ENCODE data around the gene MMP10.
"Not testable (repeated sequence)": the region's sequence is repeated elsewhere in the genome, so short reads cannot be mapped to it uniquely, and the experiment has no call there.

Gene MMP10

DNA sequence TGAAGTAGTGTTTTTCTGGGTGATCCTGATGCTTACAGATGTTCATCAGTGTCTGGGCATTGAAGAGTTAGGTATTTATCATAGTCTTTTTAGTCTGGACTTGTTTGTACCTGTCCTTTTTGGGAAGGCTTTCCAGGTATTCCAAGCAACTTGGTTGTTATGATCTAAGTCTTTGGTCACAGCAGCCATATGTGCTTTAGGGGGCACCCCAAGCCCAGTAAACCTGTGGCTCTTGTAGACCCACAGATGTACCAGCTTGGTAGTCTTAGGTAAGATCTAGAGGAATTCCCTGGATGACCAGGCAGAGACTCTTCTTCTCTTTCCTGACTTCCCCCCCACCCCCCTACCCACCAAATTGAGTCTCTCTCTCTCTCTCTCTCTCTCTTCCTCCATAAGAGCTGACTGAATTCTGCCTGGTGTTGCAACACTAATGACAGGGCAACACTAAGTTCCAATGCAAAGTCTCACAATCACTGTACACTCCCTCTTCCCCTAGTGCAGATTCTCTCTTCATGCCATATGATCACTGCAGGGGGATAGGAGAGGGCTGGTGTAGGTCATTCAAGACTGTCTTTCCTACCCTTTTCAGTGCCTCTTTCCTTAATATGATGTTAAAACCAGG lies 31.2 kb downstream of the MMP10 start:
- H3K27ac ChIP-seq: no peak overlapping the region
- TF ChIP-seq, protein P1, sequence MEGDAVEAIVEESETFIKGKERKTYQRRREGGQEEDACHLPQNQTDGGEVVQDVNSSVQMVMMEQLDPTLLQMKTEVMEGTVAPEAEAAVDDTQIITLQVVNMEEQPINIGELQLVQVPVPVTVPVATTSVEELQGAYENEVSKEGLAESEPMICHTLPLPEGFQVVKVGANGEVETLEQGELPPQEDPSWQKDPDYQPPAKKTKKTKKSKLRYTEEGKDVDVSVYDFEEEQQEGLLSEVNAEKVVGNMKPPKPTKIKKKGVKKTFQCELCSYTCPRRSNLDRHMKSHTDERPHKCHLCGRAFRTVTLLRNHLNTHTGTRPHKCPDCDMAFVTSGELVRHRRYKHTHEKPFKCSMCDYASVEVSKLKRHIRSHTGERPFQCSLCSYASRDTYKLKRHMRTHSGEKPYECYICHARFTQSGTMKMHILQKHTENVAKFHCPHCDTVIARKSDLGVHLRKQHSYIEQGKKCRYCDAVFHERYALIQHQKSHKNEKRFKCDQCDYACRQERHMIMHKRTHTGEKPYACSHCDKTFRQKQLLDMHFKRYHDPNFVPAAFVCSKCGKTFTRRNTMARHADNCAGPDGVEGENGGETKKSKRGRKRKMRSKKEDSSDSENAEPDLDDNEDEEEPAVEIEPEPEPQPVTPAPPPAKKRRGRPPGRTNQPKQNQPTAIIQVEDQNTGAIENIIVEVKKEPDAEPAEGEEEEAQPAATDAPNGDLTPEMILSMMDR (IDR thresholded peaks at IDR 0.05): no peak

- H3K27ac ChIP-seq: peak overlapping the region; percentile 61
These were observed 33.5 kb downstream of the MMP10 start for GRCh38 chr11:102746746-102747578.

GRCh38 chr11:102734650-102735049 lies 45.8 kb downstream of the MMP10 start:
- TF ChIP-seq ZFX (IDR thresholded peaks at IDR 0.05; ENCODE audit: borderline replicate concordance): no peak
- TF ChIP-seq, protein P1 (IDR thresholded peaks at IDR 0.05): no peak

DNA sequence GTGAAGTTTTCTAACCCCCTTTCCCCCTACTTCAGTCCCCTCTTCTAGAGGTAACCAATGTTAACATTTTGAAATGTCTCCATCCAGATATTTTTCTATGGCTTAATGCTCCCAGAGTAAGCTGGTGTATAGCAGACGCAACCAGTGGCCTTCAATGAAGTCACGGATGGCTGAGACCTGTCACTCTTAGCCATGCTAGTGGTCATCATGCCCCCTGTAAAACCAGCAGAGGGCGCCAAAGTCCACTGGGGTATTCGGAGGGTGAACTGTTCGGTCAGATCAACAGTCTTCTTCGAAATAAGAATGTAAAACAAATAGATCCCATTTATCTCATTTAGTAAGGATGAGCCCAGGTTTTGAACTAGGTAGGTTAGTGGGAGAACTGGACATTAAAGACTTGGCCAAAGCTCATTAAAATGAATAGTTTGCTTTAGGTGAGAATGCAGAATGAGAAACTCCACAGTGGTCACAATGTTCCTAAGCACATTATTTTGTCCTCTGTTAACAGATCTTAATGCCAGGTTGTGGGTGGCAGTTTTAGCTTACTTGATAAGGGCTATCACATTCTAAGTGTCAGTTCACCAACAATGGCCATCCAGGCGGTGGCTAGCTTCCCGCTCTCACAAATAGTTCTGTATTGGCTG lies 47.1 kb downstream of the MMP10 start:
- TF ChIP-seq, protein P1 (IDR thresholded peaks at IDR 0.05): peak; percentile 95
- TF ChIP-seq ZFX (IDR thresholded peaks at IDR 0.05; ENCODE audit: borderline replicate concordance): no peak
- H3K27ac ChIP-seq: no peak overlapping the region

More at GRCh38 chr11:102734650-102735049, 45.8 kb downstream of the MMP10 start:
- H3K27ac ChIP-seq: no peak overlapping the region

DNA sequence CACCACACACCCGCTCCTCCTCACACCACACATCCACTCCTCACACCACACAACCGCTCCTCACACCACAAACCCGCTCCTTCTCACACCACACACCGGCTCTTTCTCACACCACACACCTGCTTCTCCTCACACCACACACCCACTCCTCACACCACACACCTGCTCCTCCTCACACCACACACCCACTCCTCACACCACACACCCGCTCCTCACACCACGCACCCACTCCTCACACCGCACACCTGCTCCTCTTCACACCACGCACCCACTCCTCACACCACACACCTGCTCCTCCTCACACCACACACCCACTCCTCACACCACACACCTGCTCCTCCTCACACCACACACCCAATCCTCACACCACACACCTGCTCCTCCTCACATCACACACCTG lies 49.5 kb downstream of the MMP10 start:
- not testable (repeated sequence) for H3K27ac ChIP-seq

- TF ChIP-seq, protein P1 (IDR thresholded peaks at IDR 0.05): no peak
- TF ChIP-seq ZFX (IDR thresholded peaks at IDR 0.05; ENCODE audit: borderline replicate concordance): no peak
- no peak overlapping the region for H3K27ac ChIP-seq
These were observed 50.3 kb downstream of the MMP10 start for GRCh38 chr11:102729849-102730815.

- no peak overlapping the region for H3K27ac ChIP-seq
- TF ChIP-seq, protein P1 (IDR thresholded peaks at IDR 0.05): no peak
- TF ChIP-seq ZFX (IDR thresholded peaks at IDR 0.05; ENCODE audit: borderline replicate concordance): no peak
These were observed 52.5 kb downstream of the MMP10 start for GRCh38 chr11:102727890-102728289.

Data from 22Rv1 (cell line).